ENCODE measurements around the gene SLIT3.

- TF ChIP-seq, protein P1, sequence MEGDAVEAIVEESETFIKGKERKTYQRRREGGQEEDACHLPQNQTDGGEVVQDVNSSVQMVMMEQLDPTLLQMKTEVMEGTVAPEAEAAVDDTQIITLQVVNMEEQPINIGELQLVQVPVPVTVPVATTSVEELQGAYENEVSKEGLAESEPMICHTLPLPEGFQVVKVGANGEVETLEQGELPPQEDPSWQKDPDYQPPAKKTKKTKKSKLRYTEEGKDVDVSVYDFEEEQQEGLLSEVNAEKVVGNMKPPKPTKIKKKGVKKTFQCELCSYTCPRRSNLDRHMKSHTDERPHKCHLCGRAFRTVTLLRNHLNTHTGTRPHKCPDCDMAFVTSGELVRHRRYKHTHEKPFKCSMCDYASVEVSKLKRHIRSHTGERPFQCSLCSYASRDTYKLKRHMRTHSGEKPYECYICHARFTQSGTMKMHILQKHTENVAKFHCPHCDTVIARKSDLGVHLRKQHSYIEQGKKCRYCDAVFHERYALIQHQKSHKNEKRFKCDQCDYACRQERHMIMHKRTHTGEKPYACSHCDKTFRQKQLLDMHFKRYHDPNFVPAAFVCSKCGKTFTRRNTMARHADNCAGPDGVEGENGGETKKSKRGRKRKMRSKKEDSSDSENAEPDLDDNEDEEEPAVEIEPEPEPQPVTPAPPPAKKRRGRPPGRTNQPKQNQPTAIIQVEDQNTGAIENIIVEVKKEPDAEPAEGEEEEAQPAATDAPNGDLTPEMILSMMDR (IDR thresholded peaks at IDR 0.05) = no peak
- TF ChIP-seq POLR2A (IDR thresholded peaks at IDR 0.05) = no peak
Observed at GRCh38 chr5:168990679-168991078, 310.3 kb downstream of the SLIT3 start.

Measured in Peyer's patch (tissue), 4 donors.